ENCODE measurements around the gene MED27.
"Not testable (repeated sequence)": the region's sequence is repeated elsewhere in the genome, so short reads cannot be mapped to it uniquely, and the experiment has no call there.

MED27 gene

DNA sequence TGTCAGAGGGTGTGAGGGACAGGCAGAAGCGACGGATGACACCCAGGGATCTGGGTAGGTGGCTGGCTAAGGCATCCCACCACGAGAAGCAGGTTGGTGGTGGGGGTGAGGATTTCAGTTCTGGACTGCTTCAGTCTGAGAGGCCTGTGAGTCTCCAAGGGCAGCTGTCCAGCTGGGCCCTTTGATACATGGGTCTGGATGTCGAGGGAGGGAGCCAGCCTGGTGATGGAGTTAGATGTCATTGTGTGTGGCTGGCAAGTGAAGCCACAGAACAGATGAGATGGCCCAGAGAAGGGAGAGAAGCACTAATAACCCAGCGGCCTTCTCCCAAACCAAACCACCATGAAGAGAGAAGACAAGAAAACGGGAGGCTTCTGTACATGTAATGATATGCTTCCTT lies 11.1 kb downstream of the MED27 start:
- in situ Hi-C loops (cut with HindIII; ENCODE audit: low sequenced_read_pairs) = no loop called here
- DNase-seq (ENCODE audit: low read depth, low spot score) = no peak
- no peak for TF ChIP-seq CTCF (IDR thresholded peaks at IDR 0.05; ENCODE audit: low read depth, low read length)
- H3K4me3 ChIP-seq (ENCODE audit: low read depth, low read length) = no peak overlapping the region

- TF ChIP-seq CTCF (IDR thresholded peaks at IDR 0.05; ENCODE audit: low read depth, low read length) = no peak
- no peak for DNase-seq (ENCODE audit: low read depth, low spot score)
- H3K4me3 ChIP-seq (ENCODE audit: low read depth, low read length) = no peak overlapping the region
- in situ Hi-C loops (cut with HindIII; ENCODE audit: low sequenced_read_pairs) = no loop called here
Measured at GRCh38 chr9:132066511-132066910, 13.2 kb downstream of the MED27 start.

DNA sequence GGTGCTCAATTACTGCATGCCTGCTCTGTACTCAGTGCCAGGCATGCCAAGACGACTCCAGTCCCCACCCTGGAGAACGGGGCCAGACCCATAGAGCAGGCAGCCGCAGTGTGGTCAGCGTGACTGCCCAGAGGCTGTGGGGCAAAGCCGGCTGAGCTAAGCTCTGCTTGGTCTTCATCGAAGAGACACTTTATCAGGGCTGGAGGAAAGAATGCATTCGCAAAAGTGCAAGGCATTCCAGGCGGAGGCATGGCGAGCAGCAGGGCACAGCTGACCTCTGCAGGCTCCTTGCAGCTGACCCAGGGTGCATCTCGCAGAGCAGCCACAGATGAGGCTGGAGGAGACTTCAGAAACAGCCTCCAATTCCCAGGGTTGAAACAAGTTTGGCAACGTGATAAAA lies 13.6 kb downstream of the MED27 start:
- no peak for TF ChIP-seq CTCF (IDR thresholded peaks at IDR 0.05; ENCODE audit: low read depth, low read length)
- no peak for DNase-seq (ENCODE audit: low read depth, low spot score)
- no peak overlapping the region for H3K4me3 ChIP-seq (ENCODE audit: low read depth, low read length)
- in situ Hi-C loops (cut with HindIII; ENCODE audit: low sequenced_read_pairs) = no loop called here

GRCh38 chr9:132063281-132063680 lies 16.4 kb downstream of the MED27 start:
- in situ Hi-C loops (cut with HindIII; ENCODE audit: low sequenced_read_pairs) = no loop called here
- H3K4me3 ChIP-seq (ENCODE audit: low read depth, low read length) = no peak overlapping the region
- DNase-seq (ENCODE audit: low read depth, low spot score) = no peak
- no peak for TF ChIP-seq CTCF (IDR thresholded peaks at IDR 0.05; ENCODE audit: low read depth, low read length)

DNA sequence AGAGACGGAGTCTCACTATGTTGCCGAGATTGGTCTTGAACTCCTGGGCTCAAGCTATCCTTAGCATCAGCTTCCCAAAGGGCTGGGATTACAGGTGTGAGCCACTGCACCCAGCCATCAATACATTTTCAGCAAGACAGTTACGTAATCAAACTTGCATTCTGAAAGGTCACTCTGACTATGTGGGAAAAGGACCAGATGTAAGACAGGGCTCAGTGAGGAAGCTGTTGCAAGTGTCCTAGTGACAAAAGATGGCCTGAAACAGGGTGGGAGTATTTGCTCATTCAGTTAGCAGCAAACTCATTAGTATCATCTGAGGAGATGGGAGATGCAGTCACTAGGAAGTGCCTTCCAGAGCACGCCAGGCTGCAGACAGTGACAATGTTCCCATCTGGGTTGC lies 16.9 kb downstream of the MED27 start:
- in situ Hi-C loops (cut with HindIII; ENCODE audit: low sequenced_read_pairs) = no loop called here
- DNase-seq (ENCODE audit: low read depth, low spot score) = no peak
- no peak overlapping the region for H3K4me3 ChIP-seq (ENCODE audit: low read depth, low read length)
- TF ChIP-seq CTCF (IDR thresholded peaks at IDR 0.05; ENCODE audit: low read depth, low read length) = no peak

DNA sequence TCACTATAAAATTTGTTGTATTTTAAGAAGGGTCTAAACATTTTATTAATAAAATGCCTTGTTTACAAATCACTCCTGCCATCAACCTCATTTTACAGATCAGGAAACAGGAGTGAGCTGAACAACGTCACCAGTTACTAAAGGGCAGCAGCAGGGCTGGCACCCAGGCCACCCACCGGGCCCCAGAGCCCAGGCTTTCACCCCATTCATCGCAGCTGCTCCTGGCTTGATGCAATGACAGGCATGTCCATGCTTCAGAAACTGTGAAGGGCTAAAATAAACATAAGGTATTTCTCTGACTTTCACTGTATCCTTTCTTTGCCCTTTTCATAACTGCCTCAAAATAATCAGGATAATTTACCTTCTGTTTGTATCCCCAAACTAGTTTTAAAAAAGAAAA lies 18.1 kb downstream of the MED27 start:
- in situ Hi-C loops (cut with HindIII; ENCODE audit: low sequenced_read_pairs) = no loop called here
- TF ChIP-seq CTCF (IDR thresholded peaks at IDR 0.05; ENCODE audit: low read depth, low read length) = no peak
- H3K4me3 ChIP-seq (ENCODE audit: low read depth, low read length) = no peak overlapping the region
- DNase-seq (ENCODE audit: low read depth, low spot score) = no peak

DNA sequence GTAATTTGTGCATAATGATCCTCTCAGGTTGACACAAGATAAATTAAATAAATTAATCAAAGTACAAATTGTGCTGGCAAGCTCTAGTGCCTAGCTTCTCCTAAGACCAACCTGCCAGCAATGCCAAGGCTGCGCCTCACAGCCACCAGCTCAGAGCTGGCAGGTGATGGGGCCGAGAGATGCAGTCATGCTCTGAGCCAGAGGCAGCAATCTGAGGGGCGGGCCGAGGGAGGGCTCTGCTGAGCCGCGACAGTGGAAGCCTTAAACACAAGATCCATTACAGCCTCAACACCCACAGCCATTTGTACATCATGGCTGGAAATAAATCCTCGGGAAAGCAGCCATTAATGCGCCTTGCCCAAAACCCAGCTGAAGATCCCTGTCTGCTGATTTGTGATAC lies 20.3 kb downstream of the MED27 start:
- in situ Hi-C loops (cut with HindIII; ENCODE audit: low sequenced_read_pairs) = no loop called here

DNA sequence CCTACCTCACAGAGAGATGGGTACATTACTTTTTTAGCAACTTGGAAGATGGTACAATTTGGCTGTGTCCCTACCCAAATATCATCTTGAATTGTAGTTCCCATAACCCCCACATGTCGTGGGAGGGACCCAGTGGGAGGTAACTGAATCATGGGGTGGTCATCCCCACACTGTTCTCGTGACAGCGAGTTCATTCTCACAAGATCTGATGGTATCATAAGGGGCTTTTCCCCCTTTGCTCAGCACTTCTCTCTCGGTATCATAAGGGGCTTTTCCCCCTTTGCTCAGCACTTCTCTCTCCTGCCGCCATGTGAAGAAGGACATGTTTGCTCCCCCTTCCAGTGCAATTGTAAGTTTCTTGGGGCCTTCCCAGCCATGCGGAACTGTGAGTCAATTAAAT lies 21.4 kb downstream of the MED27 start:
- in situ Hi-C loops (cut with HindIII; ENCODE audit: low sequenced_read_pairs); H3K4me3 ChIP-seq (ENCODE audit: low read depth, low read length); DNase-seq (ENCODE audit: low read depth, low spot score): not testable (repeated sequence)

More for the DNA sequence above, 20.3 kb downstream of the MED27 start:
- TF ChIP-seq CTCF (IDR thresholded peaks at IDR 0.05; ENCODE audit: low read depth, low read length) = no peak
- no peak for DNase-seq (ENCODE audit: low read depth, low spot score)
- no peak overlapping the region for H3K4me3 ChIP-seq (ENCODE audit: low read depth, low read length)
